ENCODE measurements around the gene ZNF614. TPM values are rescaled to one million over a fixed set of nuclear protein-coding genes. Genes with fewer than 3 reads are reported as not detected.
A peak's percentile ranks its signal among the peaks of the same experiment; 100 is the strongest.
"Not testable (repeated sequence)": the region's sequence is repeated elsewhere in the genome, so short reads cannot be mapped to it uniquely, and the experiment has no call there.

Gene ZNF614
- total RNA-seq, 2 experiments from 2014 or later: 9.8 to 11.7 TPM

DNA sequence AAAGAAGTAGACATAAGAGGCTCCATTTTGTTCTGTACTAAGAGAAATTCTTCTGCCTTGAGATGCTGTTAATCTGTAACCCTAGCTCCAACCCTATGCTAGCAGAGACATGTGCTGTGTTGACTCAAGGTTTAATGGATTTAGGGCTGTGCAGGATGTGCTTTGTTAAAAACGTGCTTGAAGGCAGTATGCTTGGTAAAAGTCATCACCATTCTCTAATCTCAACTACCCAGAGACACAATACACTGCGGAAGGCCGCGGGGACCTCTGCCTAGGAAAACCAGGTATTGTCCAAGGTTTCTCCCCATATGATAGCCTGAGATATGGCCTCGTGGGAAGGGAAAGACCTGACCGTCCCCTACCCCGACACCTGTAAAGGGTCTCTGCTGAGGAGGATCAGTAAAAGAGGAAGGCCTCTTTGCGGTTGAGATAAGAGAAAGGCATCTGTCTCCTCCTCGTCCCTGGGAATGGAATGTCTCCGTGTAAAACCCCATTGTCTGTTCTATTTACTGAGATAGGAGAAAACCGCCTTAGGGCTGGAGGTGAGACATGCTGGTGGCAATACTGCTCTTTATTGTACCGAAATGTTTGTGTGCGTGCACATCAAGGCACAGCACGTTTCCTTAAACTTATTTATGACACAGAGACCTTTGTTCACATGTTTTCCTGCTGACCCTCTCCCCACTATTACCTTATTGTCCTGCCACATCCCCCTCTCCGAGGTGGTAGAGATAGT, 1.8 kb downstream of the ZNF614 start:
- ATAC-seq; H3K4me3 Mint-ChIP-seq; POLR2A ChIA-PET; CTCF ChIA-PET; DNase-seq; H3K27ac Mint-ChIP-seq; H3K27me3 Mint-ChIP-seq (ENCODE audit: low read depth): not testable (repeated sequence)
- Mint-ChIP-seq H3K9me3 (ENCODE audit: insufficient read depth) (peaks cover 53% of the 10 kb centered on the region), H3K36me3 (ENCODE audit: low read depth) (peaks cover 80% of the 10 kb centered on the region), H3K4me1 (ENCODE audit: low read depth) (peaks cover 15% of the 10 kb centered on the region)

GRCh38 chr19:52024478-52024877, 3.7 kb downstream of the ZNF614 start:
- ATAC-seq, CTCF ChIA-PET: not testable (repeated sequence)
- H3K36me3 Mint-ChIP-seq (ENCODE audit: low read depth): peaks cover 82% of the 10 kb centered on the region

GRCh38 chr19:52022193-52022592, 6.0 kb downstream of the ZNF614 start:
- Mint-ChIP-seq H3K4me3 (no peak overlapping the region), H3K27ac (no peak overlapping the region), H3K36me3 (ENCODE audit: low read depth) (peaks cover 96% of the 10 kb centered on the region), H3K9me3 (ENCODE audit: insufficient read depth) (peaks cover 69% of the 10 kb centered on the region), H3K4me1 (ENCODE audit: low read depth) (peaks cover 6% of the 10 kb centered on the region), H3K27me3 (ENCODE audit: low read depth) (no peaks in the 10 kb centered on the region)
- CTCF ChIA-PET: no interaction called here
- POLR2A ChIA-PET: no interaction called here
- DNase-seq (no peak), ATAC-seq (no peak)

More at GRCh38 chr19:52024478-52024877, 3.7 kb downstream of the ZNF614 start:
- H3K4me3 Mint-ChIP-seq; H3K27ac Mint-ChIP-seq; DNase-seq; POLR2A ChIA-PET; H3K27me3 Mint-ChIP-seq (ENCODE audit: low read depth): not testable (repeated sequence)
- H3K9me3 Mint-ChIP-seq (ENCODE audit: insufficient read depth): peaks cover 58% of the 10 kb centered on the region
- peaks cover 15% of the 10 kb centered on the region for H3K4me1 Mint-ChIP-seq (ENCODE audit: low read depth)

GRCh38 chr19:52020506-52020905, 7.7 kb downstream of the ZNF614 start:
- ChIA-PET CTCF (no interaction called here), POLR2A (no interaction called here)
- Mint-ChIP-seq H3K9me3 (ENCODE audit: insufficient read depth) (peaks cover 72% of the 10 kb centered on the region), H3K27ac (no peak overlapping the region), H3K4me3 (no peak overlapping the region), H3K36me3 (ENCODE audit: low read depth) (peaks cover 96% of the 10 kb centered on the region), H3K4me1 (ENCODE audit: low read depth) (no peaks in the 10 kb centered on the region), H3K27me3 (ENCODE audit: low read depth) (no peaks in the 10 kb centered on the region)
- DNase-seq (no peak), ATAC-seq (no peak)

- ChIA-PET POLR2A (no interaction called here), CTCF (no interaction called here)
- DNase-seq (no peak), ATAC-seq (no peak)
- Mint-ChIP-seq H3K36me3 (ENCODE audit: low read depth) (peaks cover 64% of the 10 kb centered on the region), H3K27me3 (ENCODE audit: low read depth) (no peaks in the 10 kb centered on the region), H3K9me3 (ENCODE audit: insufficient read depth) (peaks cover 49% of the 10 kb centered on the region), H3K27ac (no peak overlapping the region), H3K4me3 (no peak overlapping the region), H3K4me1 (ENCODE audit: low read depth) (peaks cover 17% of the 10 kb centered on the region)
Observed at GRCh38 chr19:52010674-52011073, 17.5 kb downstream of the ZNF614 start.

DNA sequence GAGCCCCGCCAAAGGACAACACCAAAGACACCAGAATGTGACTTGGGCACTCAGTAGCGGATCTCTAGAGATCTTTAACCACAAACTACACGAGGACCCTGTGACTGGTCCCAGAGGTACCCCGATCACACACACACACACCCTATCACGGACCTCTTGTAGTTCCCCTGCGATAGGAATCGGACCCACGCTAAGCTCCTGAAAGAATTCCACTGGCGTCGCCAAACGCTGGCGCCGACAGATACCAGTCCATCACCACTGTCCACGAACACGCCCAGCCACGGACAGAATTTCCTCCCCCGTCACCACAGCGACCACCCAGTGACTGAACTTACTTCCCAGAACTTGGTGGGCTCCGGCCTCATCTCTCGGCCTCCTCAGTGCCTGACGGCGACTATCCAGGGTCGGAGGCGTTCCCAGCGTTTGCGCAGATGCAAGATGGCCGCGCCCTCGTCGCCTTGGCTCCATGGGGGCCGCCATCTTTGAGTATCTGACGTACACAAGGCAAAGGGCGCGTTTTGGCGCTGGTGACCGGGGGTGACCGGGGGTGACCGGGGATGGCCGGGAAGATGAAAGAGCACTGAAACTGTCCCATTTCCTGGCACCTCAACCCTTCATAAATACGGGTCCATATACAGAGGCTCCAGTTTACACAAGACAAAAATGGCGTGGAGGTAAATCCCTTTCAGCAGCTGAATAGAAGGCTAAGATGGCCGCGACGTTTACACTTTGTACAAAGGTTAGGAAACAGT, 20.2 kb downstream of the ZNF614 start, which contains the start of gene ZNF615:
Gene ZNF615 (minus strand): TSS at position 406 of the 752 bp plus-strand sequence. CDS start 4,500 bp downstream, outside the sequence.
- H3K9me3 Mint-ChIP-seq (ENCODE audit: insufficient read depth): peaks cover 47% of the 10 kb centered on the region
- peak; percentile 97 for ATAC-seq
- peaks cover 17% of the 10 kb centered on the region for H3K4me1 Mint-ChIP-seq (ENCODE audit: low read depth)
- POLR2A ChIA-PET: interaction anchor here (0.6 to 1.6 kb wide), 4 partner anchors 20 to 40 kb away, joined by 3 to 7 read pairs (median 5); partner anchors contain the start of genes ZNF350, ZNF432 and ZNF614
- H3K36me3 Mint-ChIP-seq (ENCODE audit: low read depth): peaks cover 69% of the 10 kb centered on the region
- H3K27me3 Mint-ChIP-seq (ENCODE audit: low read depth): no peaks in the 10 kb centered on the region
- H3K27ac Mint-ChIP-seq: peak within 1 kb of the TSS; percentile 97
- CTCF ChIA-PET: no interaction called here
- peak; percentile 90 for DNase-seq
- H3K4me3 Mint-ChIP-seq: peak within 1 kb of the TSS; percentile 93

DNA sequence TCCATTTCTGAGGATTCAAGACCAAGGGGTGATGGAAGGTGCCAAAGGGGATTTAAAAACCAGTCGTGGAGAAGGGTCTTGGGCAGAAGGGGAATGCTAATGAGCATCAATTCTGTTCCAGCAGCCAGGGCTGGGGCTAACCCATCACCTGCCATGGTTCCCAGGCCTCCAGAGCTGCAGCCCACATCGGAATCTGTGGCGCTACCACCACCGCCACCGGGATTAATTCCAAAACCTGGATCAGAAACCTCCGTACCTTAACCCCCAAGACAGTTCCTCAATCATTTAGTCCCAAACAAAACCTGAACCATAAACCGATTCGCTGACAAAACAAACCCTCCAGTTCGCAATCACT, 20.8 kb downstream of the ZNF614 start:
- H3K4me3 Mint-ChIP-seq: peak overlapping the region; percentile 93
- ChIA-PET CTCF (no interaction called here), POLR2A (interaction anchor here (0.8 kb wide), 1 partner anchor 21 kb away, joined by 5 read pairs; the partner anchor contains the start of gene ZNF350)
- peaks cover 17% of the 10 kb centered on the region for H3K4me1 Mint-ChIP-seq (ENCODE audit: low read depth)
- DNase-seq: no peak
- ATAC-seq: peak; percentile 7
- H3K27me3 Mint-ChIP-seq (ENCODE audit: low read depth): no peaks in the 10 kb centered on the region
- H3K27ac Mint-ChIP-seq: peak overlapping the region; percentile 97
- peaks cover 65% of the 10 kb centered on the region for H3K36me3 Mint-ChIP-seq (ENCODE audit: low read depth)
- H3K9me3 Mint-ChIP-seq (ENCODE audit: insufficient read depth): peaks cover 45% of the 10 kb centered on the region

DNA sequence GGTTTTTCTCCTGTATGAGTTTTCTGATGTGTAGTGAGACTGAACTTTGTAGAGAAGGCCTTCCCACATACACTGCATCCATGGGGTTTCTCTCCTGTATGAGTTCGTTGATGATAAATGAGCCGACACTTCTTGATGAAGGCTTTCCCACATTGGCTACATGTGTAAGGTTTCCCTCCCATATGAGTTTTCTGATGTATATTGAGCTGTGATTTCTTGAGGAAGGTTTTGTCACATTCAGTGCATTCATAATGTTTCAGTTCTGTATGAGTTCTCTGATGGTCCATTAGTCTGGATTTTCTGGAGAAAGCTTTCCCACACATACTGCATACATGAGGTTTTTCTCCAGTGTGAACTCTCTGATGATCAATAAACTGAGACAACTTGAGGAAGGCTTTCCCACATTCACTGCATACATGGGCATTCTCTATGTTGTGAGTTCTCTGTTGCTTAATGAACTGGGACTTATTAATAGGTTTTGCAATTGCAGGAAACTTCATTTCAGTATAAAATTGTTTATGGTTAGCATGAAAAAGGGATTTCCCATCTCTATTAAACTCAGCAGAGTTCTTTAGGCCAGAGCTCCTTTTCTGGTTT, 34.0 kb downstream of the ZNF614 start:
- Mint-ChIP-seq H3K9me3 (ENCODE audit: insufficient read depth) (peaks cover 72% of the 10 kb centered on the region), H3K27me3 (ENCODE audit: low read depth) (no peaks in the 10 kb centered on the region), H3K27ac (no peak overlapping the region), H3K36me3 (ENCODE audit: low read depth) (peaks cover 77% of the 10 kb centered on the region), H3K4me1 (ENCODE audit: low read depth) (no peaks in the 10 kb centered on the region), H3K4me3 (no peak overlapping the region)
- DNase-seq (no peak), ATAC-seq (no peak)
- POLR2A ChIA-PET: no interaction called here
- CTCF ChIA-PET: no interaction called here

- H3K27me3 Mint-ChIP-seq (ENCODE audit: low read depth): no peaks in the 10 kb centered on the region
- H3K36me3 Mint-ChIP-seq (ENCODE audit: low read depth): peaks cover 77% of the 10 kb centered on the region
- H3K4me1 Mint-ChIP-seq (ENCODE audit: low read depth): no peaks in the 10 kb centered on the region
- no peak overlapping the region for H3K4me3 Mint-ChIP-seq
- DNase-seq: no peak
- H3K9me3 Mint-ChIP-seq (ENCODE audit: insufficient read depth): peaks cover 77% of the 10 kb centered on the region
- POLR2A ChIA-PET: no interaction called here
- ATAC-seq: no peak
- H3K27ac Mint-ChIP-seq: no peak overlapping the region
- CTCF ChIA-PET: no interaction called here
Observed at GRCh38 chr19:51993422-51993821, 34.8 kb downstream of the ZNF614 start.

DNA sequence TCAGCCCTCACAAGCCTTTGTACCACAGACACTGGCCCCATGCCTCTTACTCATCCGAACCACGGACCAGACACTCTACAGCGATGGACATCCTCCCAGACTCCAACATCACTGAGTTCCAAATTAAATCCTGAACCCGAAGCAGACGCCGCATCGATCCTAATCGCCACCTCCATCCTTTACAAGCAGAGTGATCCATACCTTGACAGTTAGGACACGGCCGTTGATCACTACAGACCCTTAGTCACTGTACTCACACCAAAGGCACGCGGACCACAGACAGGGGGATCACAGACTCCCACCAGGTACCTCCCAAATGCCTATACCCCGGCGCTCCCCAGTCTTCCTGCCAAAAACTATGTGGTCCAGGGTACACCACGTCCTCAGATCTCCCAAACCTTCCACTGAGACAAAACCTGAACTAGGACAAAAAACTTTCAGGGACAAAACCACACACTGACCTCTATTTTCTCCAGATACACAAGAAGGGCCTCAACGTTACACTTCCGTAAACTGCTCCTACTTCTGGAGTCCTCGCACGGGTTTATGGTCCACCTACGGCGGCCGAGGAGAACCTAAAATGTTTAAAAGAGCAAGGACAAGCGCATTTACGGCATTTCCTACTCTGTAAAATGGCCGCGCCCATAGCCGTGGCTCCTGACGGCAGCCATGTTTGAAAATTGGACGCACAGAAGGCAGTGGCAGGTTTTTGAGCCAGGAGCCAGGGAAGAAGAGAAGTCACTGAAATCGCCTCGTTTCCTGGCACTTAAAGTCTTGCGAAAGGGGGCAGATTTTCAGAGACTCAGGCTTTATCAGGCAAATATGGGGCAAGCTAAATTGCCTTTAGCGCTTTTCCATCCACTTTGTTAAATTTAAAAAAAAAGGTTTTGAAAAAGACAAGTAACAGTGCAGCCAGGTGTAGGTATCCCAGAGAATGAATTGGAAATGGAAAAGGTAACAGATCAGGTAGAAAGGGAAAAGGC, 41.6 kb downstream of the ZNF614 start, which contains the start of gene ZNF350:
Gene ZNF350 (minus strand): TSS at position 532 of the 983 bp plus-strand sequence. CDS start 12,480 bp downstream, outside the sequence.
- Mint-ChIP-seq H3K27ac (peak within 1 kb of the TSS; percentile 94), H3K27me3 (ENCODE audit: low read depth) (no peaks in the 10 kb centered on the region), H3K36me3 (ENCODE audit: low read depth) (peaks cover 58% of the 10 kb centered on the region), H3K4me3 (peak within 1 kb of the TSS; percentile 94), H3K4me1 (ENCODE audit: low read depth) (peaks cover 14% of the 10 kb centered on the region), H3K9me3 (ENCODE audit: insufficient read depth) (peaks cover 49% of the 10 kb centered on the region)
- CTCF ChIA-PET: no interaction called here
- peak; percentile 95 for DNase-seq
- POLR2A ChIA-PET: interaction anchor here (1.6 kb wide), 1 partner anchor 21 kb away, joined by 5 read pairs; the partner anchor contains the start of gene ZNF615
- peak; percentile 98 for ATAC-seq

- H3K9me3 Mint-ChIP-seq (ENCODE audit: insufficient read depth): peaks cover 62% of the 10 kb centered on the region
Observed at GRCh38 chr19:51983361-51983760, 44.8 kb downstream of the ZNF614 start.

More at GRCh38 chr19:51983361-51983760, 44.8 kb downstream of the ZNF614 start:
- POLR2A ChIA-PET: no interaction called here
- H3K36me3 Mint-ChIP-seq (ENCODE audit: low read depth): peaks cover 74% of the 10 kb centered on the region
- no peak for DNase-seq
- H3K27me3 Mint-ChIP-seq (ENCODE audit: low read depth): no peaks in the 10 kb centered on the region
- peaks cover 22% of the 10 kb centered on the region for H3K4me1 Mint-ChIP-seq (ENCODE audit: low read depth)
- H3K4me3 Mint-ChIP-seq: no peak overlapping the region
- no peak overlapping the region for H3K27ac Mint-ChIP-seq
- ATAC-seq: no peak
- CTCF ChIA-PET: no interaction called here
